Renal cortical epithelial cell (primary cell): ENCODE measurements around the gene FBXO42. TPM values are rescaled to one million over a fixed set of nuclear protein-coding genes. Genes with fewer than 3 reads are reported as not detected.
A peak's percentile ranks its signal among the peaks of the same experiment; 100 is the strongest.
"Not testable (repeated sequence)": the region's sequence is repeated elsewhere in the genome, so short reads cannot be mapped to it uniquely, and the experiment has no call there.

Experiments used
- DNase-seq: peaks from one replicate; pipeline ENCODE4 v3.0.0-alpha.2; 2011; ENCODE audit warnings: low read depth
- total RNA-seq: library from RNA; depleted of rRNA; stranded (reverse); fragments of >200 nt; gene quantifications from 2 replicates; pipeline ENCODE4 v1.2.3, GENCODE V29; 2014

The FBXO42 gene
- total RNA-seq, 1 donor from 2014 or later = 19.5 TPM

- no peak for DNase-seq
These were observed 85.7 kb downstream of the FBXO42 start for GRCh38 chr1:16266411-16267118.

- DNase-seq = no peak
These were observed 90.2 kb downstream of the FBXO42 start for GRCh38 chr1:16262067-16262466.

GRCh38 chr1:16260814-16261213 lies 91.5 kb downstream of the FBXO42 start:
- peak; percentile 81 for DNase-seq

GRCh38 chr1:16258591-16259135 lies 93.6 kb downstream of the FBXO42 start:
- DNase-seq = no peak

- DNase-seq = no peak
These were observed 94.3 kb downstream of the FBXO42 start for GRCh38 chr1:16257968-16258367.

- DNase-seq = not testable (repeated sequence)
These were observed 94.7 kb downstream of the FBXO42 start for GRCh38 chr1:16257556-16257955.

- no peak for DNase-seq
These were observed 95.8 kb downstream of the FBXO42 start for GRCh38 chr1:16256478-16256877.

GRCh38 chr1:16254263-16254928 lies 97.9 kb downstream of the FBXO42 start:
- no peak for DNase-seq

- no peak for DNase-seq
These were observed 98.9 kb downstream of the FBXO42 start for GRCh38 chr1:16253332-16253922.

- DNase-seq = no peak
These were observed 99.4 kb downstream of the FBXO42 start for GRCh38 chr1:16252912-16253311.

- no peak for DNase-seq
These were observed 100.9 kb downstream of the FBXO42 start for GRCh38 chr1:16251381-16251780.

GRCh38 chr1:16250524-16251251 lies 101.6 kb downstream of the FBXO42 start:
- no peak for DNase-seq

- DNase-seq = peak; percentile 70
These were observed 102.6 kb downstream of the FBXO42 start for GRCh38 chr1:16249596-16250241.

GRCh38 chr1:16248603-16249516 lies 103.4 kb downstream of the FBXO42 start:
- peak; percentile 91 for DNase-seq

GRCh38 chr1:16248007-16248436 lies 104.3 kb downstream of the FBXO42 start:
- DNase-seq = no peak

GRCh38 chr1:16247441-16247840 lies 104.8 kb downstream of the FBXO42 start:
- DNase-seq = no peak

- DNase-seq = no peak
These were observed 105.3 kb downstream of the FBXO42 start for GRCh38 chr1:16246961-16247360.

- DNase-seq = not testable (repeated sequence)
These were observed 106.0 kb downstream of the FBXO42 start for GRCh38 chr1:16246239-16246638.

GRCh38 chr1:16245476-16246196 lies 106.6 kb downstream of the FBXO42 start:
- DNase-seq = no peak
